Activated T-cell treated with anti-CD3 and anti-CD28 coated beads for 24 hours (primary cell): ENCODE data around the gene PRKAG3.

Experiments
- DNase-seq: peaks from one replicate; pipeline ENCODE4 v3.0.0-alpha.2; 2020; ENCODE audit warnings: low read depth

PRKAG3 gene

DNA sequence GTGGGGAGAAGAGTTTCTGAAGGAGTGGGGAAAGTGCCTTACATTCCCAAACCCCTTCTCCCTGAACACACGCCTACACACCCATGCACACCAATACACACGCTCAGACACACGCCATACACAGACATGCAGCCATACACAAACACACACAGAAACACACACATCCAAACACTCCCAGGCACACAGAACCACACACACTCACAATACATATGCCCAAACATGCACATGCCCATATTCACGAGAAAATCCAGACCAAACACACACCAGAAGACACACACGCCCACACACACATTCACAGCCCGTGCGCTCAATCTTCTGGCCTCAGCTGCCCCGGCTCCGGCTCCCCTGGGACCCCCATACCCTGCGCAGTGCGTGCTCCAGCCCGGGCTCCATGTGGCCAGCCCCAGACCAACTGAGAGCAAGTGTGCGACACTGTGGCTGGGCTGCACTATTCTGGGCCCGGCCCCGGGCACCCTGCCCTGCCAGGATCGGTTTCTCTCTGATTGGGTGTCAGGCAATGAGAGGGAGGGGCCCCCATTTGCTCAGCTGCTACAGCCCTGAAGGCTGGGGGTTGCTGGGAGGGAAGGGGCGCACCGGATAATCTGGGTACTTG lies at the start of gene PRKAG3:
TSS of gene PRKAG3 (minus strand) at position 426 of the 613 bp plus-strand sequence.
- no peak for DNase-seq

DNA sequence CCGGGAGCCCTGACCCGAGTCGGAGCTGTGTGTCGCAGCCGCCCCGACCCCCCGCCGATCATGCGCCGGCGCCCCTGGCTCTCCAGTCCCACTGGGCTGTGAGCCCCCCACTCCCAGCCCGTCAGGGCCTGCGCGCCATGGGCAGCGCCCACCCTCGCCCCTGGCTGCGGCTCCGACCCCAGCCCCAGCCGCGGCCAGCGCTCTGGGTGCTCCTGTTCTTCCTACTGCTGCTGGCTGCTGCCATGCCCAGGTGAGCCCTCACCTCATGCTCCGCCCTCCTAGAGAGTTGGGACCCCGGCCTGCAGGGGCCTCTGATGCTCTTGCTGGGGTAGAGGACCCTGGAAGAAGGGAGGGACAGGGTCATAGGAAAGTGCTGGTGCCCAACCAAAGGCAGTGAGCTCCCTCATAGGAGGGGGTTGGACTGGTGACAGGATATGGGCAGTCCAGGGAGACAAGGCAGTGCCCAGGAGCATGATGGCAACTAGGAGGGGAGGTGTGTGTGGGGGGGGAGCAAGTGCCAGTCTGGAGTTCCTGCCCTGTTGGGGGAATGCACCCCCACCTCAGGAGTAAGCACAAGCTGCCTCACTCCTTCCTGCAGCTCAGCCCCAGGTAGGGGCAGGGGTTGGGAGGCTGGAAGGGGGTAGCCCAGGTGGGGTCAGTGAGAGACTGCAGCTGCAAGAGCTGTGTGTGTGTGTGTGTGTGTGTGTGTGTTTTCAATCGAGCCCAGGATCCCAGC lies 49.4 kb upstream of the PRKAG3 start:
- no peak for DNase-seq

DNA sequence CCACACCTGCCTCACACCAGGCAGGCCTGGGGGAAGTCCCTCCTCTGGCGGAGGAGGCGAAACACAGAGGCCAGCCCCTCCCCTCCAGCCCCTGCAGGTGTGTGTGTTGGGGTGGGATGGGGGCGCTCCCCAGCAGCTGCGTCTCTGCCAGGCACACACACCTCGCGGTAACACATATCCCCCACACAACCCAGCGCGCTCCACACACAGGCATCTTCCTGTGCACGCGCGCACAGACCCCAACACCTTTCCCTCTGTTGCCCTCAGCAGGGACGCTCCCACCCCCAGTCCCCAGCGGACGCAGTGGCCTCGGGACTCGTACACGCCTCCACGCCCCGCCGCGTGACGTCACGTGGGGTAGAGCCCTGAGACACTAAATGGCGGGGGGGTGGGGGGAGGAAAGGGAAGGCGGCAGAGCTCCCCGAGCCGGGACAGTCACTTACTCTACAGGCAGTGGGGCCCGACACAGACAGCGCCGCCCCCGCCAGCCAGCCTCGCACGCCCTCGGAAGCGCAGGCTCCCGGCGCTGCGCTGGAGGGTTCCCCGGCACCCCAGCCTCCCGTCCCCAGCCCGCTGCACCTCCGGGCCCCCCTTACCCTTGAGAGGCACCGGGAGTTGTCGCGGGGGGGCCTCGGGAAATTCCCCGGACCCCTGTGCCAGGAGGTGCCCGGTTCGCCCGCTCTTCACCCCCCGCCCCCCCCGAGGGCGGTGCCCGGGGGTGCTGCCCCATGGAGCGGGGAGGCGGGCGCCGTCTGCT lies 48.7 kb upstream of the PRKAG3 start, which contains the start of gene WNT10A:
TSS of gene WNT10A (plus strand) at position 751 of the 757 bp plus-strand sequence. CDS start 144 bp downstream, outside the sequence.
- DNase-seq: peak; percentile 53

DNA sequence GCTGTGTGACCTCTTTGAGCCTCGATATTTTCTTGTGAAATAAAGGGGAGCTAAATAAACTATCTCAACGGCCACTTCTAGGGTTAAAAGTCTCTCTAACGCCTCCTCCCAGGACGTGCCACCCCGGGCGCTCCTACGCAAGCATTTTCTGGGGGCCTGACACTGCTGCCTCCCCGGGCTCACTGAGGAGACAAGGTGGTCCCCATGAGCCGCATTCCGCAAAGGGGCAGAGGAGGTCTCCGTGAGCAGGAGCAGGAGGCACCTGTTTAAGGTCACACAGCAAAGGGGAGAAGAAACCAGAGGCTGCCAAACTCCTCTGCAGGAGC lies 48.1 kb upstream of the PRKAG3 start:
- DNase-seq: no peak

DNA sequence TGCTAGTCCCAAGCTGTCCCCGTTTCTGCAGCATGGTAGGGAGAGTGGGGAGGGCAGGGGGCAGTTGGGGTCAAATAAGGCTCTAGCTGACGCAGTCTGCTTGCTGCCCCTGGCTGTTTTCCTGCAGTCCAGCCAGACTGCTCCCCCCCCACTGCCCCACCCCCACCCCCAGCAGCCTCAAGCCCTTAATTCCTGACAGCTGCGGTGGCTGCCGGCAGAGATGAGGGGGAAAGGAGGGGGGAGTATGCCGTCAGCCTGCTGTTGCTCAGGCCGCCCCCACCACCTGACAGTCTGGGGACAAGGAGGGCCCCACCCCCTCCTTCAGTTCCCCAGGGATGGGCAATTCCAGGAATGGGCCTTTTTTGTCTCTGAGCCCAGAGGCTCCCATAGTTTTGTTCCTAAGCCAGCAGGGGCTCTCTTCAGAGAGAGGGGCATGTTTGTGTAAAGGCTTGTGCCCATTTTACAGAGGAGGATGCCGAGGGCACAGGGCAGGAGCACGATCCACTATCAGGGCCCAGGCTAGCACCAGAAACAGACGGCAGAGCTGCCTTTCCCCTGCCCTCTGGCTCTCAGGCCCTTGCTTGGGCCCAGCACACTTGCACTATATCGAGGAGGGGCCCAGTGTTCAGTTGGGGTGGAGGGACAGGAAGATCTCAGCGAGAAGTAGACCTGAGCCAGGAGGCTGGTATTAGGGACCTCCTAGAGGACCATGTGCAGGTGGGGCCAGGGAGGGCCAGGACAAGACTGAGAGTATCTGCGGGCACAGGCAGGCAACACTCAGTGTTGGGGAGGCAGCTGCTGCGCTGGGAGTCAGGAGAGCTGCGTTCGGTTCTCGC lies 47.5 kb upstream of the PRKAG3 start:
- DNase-seq: no peak

DNA sequence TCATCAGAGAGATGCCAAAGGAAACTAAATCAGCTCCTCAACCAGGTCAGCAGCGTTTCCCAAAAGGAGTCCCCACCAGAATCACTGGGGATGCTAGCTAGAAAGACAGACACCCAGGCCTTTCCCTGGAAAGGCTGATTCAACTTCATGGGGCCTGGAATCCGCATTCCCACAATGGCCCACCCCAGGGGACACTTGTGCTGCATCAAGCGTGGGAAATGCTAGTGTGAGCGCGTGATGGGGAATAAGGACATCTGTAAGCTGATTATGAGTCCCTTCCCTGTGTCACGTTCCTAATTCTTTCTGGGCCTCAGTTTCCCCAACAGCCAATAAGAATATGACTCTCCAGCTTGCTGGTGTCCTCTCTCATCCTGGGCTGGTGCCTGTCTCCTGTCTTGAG lies 46.9 kb upstream of the PRKAG3 start:
- DNase-seq: no peak

DNA sequence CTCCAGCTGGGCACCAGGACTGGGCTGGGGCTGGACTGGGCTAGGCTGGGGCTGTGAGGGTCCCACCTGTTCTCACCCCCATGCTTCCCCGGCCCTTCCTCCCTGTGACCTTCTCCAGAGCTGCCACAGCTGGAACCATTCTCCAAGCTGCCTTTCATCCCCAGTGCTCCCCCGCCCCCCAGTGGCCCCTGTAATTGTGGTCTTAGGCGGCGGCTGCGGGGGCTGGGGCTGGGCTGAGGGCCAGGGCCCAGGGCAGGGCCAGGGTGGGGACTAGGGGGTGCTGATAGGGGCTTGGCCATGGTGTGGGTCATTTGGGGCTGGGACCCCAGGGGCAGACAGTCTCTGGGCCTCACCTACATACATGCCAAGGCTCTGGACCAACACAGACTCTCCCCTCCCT lies 46.3 kb upstream of the PRKAG3 start:
- no peak for DNase-seq

DNA sequence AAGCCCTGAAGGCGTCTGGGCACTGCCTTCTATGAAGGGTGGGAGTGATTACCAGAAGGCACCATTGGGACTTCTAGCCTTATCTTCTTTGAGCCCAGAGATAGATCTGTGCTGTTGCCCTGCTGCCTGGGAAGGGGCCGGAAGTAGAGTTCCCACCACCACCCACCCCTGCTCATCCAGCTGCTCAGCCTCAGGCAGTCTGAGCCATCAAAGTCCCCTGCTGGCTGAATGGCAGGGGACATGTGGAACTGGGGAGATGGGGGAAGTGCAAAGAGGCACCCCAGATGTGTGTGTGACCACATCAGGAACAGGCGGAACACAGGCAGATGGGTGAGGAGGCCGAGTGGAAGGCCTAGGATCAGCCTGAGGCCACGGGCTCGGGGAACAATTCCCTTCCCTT lies 45.7 kb upstream of the PRKAG3 start:
- no peak for DNase-seq

DNA sequence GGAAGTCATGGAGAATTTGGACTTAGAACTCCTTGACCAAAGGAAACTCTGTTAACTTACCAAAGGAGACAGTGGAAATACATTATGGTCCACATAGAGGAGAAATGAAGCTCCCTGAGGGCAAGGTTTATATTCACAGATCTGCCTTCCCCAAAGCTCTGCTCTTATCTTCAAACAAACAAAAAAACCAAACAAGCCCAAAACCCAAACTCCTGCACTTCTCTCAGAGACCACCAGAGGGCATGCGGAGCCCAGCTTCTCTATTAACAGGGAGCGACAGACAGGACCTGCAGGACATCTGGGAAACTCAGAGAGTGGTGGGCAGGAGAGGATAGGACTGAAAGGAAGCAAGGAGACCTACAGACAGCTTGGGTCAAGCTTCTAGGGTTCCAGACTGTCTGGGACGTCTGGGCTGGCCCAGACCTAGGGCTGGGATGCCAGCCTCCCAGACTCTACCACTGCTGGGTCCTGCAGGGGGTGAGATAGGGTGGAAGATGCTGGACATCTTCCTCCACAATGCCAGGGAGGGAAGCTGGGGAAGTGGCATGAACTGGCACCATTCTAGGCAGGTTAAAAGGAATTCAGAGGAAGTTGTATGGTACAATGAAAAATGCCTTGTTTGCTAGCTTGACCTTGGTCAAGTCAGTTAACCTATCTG lies 45.1 kb upstream of the PRKAG3 start:
- peak; percentile 65 for DNase-seq

DNA sequence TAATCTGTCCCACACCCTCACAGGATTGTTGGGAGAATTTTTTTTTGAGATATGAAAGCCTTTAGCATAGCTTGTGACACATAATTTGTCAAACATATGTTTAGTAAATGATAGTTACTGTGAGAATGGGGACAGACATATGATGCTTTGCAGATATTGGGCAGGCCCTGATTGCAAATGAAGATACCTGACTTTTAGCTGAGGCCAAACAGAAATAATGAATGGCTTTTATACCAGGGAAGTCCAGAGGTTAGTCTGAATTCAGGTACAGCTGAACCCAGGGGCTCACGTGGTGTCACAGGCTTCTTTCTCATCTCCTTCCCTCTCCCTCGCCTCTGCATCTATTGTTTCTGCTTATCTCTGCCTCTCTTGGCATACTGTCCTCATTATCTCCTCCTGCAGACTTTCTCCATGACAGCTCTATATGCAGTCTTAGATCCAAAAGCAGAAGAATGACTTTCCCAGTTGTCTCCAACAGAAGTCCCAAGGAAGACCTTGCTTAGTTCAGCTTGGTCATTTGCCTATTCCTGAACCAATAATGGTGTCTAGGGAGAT lies 44.2 kb upstream of the PRKAG3 start:
- no peak for DNase-seq

DNA sequence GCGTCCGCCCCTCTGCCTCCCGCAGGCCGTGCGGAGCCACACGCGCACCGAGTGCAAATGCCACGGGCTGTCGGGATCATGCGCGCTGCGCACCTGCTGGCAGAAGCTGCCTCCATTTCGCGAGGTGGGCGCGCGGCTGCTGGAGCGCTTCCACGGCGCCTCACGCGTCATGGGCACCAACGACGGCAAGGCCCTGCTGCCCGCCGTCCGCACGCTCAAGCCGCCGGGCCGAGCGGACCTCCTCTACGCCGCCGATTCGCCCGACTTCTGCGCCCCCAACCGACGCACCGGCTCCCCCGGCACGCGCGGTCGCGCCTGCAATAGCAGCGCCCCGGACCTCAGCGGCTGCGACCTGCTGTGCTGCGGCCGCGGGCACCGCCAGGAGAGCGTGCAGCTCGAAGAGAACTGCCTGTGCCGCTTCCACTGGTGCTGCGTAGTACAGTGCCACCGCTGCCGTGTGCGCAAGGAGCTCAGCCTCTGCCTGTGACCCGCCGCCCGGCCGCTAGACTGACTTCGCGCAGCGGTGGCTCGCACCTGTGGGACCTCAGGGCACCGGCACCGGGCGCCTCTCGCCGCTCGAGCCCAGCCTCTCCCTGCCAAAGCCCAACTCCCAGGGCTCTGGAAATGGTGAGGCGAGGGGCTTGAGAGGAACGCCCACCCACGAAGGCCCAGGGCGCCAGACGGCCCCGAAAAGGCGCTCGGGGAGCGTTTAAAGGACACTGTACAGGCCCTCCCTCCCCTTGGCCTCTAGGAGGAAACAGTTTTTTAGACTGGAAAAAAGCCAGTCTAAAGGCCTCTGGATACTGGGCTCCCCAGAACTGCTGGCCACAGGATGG lies 42.0 kb upstream of the PRKAG3 start:
- no peak for DNase-seq

DNA sequence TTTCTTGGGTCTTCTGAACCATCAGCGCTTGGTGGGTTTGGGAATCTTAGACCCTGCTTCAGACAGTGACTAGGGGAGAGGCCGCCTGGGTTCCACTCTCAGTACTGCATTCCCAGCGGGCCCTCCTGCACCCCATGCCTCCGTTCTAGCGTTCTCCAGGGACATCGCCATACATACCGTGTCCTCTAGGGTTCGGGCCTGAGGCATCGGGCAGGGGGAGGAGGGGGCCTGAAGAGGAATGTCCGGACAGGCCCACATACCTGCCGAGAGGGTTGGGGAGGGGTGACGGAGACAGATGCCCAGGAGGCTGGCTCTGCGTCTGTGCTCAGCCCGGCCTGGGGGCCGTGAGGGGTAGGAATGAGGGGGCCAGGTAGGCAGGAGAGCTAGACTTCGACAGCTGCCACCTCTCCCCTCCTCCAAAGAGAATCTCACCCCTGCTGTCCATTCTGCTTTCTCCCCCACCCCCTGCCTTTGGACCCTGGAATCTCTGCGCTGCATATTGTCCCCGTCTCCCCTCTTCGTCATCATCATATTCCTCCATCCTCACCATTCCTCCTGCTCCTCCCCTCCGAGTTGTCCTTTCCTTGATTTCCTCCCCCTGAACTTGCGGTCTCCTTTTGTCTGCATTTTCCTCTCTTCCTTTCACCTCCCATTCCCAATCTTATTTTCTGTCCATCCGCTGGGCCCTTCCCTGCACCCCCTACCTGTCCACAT lies 41.2 kb upstream of the PRKAG3 start:
- DNase-seq: no peak

DNA sequence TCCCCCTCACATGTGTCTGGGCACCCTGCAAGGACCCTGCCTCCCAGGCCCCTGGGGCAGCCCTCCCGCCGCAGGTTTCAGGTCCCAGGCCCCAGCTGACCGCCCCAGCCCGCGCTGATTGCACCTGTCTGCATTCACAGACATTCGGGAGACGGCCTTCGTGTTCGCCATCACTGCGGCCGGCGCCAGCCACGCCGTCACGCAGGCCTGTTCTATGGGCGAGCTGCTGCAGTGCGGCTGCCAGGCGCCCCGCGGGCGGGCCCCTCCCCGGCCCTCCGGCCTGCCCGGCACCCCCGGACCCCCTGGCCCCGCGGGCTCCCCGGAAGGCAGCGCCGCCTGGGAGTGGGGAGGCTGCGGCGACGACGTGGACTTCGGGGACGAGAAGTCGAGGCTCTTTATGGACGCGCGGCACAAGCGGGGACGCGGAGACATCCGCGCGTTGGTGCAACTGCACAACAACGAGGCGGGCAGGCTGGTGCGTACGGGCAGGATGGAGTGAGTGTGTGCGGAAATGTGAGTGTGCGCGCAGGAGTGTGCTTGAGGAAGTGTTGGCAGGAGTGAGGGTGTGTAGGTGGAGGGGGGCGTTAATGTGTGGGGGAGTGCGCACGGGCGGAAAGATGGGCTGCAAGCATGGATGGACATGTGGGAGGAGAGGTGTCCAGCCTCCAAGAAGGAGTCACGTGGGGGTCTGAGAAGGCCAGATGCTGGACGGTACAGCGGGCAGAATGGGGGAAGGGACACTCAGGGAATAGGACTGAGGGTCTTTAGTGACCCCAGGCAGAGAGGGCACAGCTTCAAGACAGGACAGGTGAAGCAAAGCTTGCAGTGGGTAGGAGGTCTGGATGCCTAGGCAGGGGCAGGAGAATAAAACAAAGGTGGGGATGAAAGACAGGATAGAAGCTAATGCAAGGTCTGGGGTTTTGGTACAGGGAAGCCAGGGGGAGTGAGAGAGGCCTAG lies 40.0 kb upstream of the PRKAG3 start:
- no peak for DNase-seq

DNA sequence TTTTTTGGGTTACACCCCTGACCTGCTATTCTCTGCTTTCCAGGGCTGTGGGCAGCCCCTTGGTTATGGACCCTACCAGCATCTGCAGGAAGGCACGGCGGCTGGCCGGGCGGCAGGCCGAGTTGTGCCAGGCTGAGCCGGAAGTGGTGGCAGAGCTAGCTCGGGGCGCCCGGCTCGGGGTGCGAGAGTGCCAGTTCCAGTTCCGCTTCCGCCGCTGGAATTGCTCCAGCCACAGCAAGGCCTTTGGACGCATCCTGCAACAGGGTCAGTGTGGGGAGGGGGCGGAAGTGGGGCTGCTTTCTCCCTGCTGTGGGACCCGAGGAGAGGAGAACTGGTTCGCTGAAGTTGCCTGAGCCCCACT lies 39.4 kb upstream of the PRKAG3 start:
- no peak for DNase-seq

DNA sequence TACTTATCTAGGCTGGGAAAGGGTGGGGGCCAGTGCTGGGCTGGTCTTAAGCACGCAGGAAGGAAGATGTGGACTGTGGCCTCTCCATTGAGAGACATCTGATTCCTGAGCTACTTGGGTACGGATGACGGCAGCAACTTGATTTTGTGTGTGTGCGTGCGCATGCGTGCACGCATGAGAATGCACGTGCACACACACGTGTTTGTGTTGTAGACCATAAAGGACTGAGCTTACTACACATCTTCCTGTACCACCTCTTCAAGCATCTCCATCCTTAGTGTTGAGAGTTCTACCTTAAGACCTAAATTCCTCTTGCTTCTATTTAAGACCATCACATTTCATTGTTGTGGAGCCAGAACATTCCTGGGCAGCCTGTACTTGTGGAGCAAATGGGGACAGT lies 37.5 kb upstream of the PRKAG3 start:
- no peak for DNase-seq

DNA sequence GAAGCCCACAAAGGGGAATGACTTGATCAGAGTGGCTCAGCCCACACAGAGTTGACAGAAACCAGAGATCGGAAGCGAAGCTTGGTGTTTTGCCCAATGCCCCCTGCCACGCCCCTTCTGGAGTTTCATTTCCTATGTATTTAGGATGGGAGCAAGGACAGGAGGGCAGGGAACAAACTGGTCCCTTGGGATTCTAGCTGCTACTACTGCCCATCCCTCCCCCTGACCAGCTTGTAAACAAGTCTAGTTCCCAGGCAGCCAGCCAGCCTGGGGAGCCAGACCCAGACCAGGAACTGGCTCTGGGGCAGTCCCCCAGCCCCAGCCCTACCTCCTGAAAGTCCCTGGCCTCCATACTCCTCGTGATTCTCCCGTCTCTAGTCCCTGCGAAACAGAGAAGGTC lies 36.3 kb upstream of the PRKAG3 start:
- DNase-seq: no peak

DNA sequence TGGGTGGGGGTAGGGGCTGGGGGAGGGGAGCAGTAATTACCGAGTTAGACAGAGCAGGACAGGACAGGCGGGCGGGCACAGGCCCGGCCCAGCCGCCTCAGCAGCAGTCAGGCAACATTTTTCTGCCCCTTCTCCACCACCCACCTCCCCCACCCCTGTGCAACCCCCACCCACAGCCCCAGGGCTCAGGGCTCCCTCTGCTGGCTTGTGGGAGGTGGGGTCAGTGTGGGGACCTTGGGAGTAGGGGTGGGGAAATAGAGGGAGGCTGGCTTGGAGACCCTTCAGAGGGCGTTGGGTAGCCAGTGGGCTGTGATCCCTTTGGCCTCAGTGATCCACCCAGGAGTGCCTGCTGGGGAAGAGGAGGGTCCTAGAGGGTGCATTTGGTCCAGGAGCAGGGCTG lies 34.4 kb upstream of the PRKAG3 start:
- DNase-seq: no peak

DNA sequence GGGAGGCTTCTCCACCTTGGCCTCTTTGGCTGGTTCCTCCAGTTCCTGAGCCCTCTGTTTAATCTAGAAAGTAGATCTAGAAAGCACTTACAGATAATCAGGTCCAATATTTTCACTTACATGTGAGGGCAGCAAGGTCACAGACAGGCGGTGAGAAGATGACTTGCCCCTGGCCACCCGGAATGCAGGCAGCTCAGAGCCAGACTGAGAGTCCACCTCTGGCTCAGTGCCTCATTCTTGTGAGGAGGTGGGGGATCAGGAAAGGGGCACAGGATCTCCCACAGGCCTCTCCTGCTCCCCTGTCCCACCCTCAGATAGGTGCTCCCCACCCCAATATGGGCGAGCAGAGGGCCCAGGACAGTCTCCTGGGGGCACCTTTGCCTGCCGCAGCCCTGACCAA lies 33.8 kb upstream of the PRKAG3 start:
- no peak for DNase-seq

DNA sequence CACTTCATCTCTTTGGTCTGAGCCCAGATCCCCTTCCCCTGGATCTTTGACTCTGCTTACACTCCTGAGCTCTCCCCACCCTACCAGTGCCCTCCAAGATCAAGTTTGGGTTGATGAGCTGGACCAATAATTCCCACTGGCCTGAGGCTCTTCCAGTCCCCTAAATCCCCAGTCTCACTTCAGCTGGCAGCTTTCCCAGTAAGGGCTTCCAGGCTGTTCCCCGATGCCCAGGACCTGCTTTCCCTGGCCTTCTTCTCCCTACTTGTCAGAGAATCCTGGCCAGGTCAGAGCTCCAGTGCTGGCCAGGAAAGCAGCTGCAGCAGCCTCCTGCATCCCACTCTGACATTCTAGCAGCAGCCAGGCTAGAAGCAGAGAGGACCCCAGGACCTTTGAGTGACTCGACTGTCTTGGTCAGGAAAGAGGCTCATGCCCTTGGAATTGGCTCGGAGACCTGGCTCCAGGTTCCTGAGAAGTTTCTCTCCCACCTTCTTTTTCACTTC lies 31.5 kb upstream of the PRKAG3 start:
- DNase-seq: no peak
